Activated naive CD8-positive, alpha-beta T cell treated with anti-CD3 and anti-CD28 coated beads, Interleukin-2, amount 50 U/mL, for 16 hours (primary cell): ENCODE results near the gene GPS2.

Source experiments
- DNase-seq: peaks from one replicate; pipeline ENCODE4 v3.0.0-alpha.2; 2020; ENCODE audit warnings: low read depth, low spot score

GPS2 gene

DNA sequence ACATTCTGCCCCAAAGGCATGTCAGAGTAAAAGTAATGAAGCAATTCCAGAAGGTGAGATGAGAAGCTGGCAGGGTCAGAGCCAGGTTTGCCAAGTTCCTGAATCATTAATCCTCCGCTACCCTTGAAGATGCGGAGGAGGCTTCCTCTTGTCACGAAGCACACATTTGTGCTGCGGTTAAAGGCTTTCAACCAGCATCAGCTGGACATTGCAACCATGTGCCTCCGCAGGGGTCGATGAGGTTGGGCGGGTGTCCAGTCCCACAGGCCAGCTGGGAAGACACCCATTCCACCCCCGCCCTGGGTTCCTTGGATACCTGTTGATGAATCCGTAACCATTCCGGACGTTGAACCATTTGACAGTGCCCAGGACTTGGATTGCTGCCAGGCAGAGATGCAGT, 22.0 kb downstream of the GPS2 start:
- no peak for DNase-seq

DNA sequence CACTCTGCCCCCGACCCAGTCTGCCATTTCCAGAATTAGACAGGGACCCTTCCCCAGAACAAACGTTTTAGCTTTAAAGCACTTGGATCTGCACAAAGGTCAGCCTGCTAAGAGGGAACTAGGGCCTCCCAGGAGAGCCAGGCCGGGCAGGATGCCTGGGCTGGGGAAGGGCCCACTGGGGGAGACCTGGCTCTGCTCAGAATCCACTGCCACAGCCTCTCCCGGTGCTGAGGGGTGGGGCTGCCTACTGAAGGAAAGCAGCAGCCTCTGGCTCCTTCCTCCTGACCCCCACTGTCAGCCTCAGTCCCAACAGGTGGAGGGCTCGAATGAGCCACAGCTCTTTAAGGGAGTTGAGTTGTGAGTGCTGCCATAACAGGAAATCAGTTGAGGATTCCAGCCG, 22.4 kb downstream of the GPS2 start:
- DNase-seq, result no peak

DNA sequence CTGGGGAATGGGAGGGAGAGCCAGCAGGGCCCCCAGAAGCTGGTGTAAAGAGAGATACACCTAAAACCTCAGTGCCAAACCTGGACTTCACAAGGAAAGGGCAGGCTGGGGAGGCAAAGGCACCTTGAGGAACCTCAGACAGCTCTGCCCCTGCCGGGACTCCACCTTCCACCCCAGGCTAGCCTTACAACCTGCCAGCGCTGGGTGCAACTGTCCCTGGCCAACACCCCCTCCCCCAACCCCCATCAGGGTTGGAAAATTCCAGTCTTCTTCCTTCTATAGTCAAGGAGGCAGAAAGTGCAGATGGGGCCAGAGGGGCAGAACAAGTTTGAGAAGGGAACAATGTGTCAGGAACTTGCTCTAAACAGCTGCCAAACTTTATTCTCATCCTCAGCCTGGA, 23.0 kb downstream of the GPS2 start:
- no peak for DNase-seq

DNA sequence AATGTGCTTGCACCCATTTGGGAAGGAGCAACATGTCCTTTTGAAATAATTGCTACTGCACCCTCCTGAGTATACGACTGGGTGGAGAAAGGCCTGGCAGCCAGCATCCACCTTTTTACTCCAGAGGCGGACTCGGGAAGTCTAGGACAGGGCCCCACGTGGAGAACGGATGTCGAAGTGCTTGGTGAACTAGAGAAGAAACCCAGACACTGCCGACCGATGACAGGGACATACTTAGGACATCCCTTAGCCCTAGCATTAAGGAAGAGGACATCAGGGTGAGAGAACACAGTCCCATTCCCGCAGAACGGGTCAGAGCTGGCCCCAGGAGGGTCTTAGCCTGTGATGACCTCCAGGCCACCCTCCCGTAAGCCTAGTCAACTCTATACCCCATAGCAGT, 24.5 kb downstream of the GPS2 start:
- no peak for DNase-seq

DNA sequence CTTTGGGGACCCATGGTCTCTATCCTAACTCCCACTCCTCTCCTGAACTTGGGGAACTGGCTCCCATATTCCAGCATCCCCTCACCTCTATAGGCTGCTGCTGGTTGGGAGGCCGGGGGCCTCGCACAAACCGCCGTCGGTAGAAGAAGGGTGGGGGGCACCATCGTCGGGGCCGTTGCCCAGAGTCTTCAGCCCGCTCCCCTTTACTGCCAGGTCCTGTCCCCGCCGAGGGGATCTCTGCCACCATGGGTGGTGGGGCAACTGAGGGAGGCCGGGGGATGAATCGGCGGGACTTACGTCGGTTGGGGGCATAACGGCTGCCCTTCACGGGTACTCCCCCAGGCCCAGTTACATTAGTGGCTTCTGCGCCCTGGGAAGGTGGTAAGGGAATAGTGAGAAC, 25.0 kb downstream of the GPS2 start:
- DNase-seq, result no peak

DNA sequence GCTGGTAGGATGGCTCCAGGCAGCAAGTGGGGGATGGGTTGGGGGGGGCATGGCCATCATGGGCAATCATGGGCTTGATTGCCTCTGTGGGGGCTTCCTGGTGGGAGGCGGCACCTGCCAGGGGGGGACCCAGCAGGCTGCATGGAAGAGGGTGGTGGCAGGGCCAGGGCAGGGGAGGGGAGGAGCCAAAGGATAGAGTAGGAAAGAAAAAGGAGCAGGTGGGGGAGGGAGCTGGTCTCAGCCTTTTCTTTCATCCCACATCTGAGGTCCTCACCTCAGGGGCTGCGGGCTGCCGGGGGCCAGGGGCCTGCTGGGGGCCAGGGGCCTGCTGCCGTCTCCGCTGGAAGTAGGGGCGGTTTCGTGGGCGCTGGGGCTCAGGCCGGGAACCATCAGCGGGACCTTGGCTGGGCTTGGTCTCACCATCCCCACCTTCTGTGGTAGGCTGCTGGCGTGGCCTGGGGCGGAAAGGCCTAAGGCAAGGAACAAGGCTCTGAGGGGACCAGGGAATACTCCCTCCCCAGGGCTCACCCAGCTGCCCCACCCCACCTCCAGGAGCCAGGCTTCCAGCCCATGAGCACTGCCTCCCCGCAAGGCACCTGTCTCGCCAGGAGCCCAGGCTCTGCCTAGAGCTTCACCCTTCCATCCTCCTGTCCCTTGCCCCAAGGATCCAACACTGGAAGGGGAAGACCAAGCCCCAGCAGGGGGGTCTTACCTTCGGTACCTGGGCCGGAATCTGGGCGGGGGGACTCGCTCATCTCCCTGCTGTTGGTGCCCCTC, 25.7 kb downstream of the GPS2 start:
- DNase-seq, result no peak

DNA sequence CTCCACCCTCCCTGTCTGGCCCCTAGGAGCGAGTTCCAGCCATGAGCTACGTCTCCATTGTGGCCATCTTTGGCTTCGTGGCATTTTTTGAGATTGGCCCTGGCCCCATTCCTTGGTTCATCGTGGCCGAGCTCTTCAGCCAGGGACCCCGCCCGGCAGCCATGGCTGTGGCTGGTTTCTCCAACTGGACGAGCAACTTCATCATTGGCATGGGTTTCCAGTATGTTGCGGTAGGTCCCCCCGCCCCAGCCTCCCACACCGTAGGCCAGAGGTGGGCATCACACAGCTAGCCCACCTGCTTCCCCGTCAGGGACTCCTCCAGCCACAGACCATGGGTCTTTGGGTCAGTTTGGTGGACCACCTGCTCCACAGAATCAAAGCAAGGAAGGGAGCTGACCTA, 29.5 kb downstream of the GPS2 start:
- no peak for DNase-seq

DNA sequence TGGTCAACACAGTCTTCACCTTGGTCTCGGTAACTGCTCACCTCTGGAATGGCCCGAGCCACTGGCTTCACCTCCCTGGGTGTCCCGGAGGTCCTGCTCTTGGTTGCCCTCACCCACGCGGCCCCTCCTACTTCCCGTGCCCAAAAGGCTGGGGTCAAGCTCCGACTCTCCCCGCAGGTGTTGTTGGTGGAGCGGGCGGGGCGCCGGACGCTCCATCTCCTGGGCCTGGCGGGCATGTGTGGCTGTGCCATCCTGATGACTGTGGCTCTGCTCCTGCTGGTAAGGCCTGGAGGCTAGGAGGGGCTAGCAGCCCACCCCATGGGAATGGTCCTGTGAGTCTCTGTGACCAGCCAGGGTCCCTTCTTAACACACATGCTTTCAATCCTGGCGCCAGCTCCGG, 30.2 kb downstream of the GPS2 start:
- DNase-seq, result no peak

DNA sequence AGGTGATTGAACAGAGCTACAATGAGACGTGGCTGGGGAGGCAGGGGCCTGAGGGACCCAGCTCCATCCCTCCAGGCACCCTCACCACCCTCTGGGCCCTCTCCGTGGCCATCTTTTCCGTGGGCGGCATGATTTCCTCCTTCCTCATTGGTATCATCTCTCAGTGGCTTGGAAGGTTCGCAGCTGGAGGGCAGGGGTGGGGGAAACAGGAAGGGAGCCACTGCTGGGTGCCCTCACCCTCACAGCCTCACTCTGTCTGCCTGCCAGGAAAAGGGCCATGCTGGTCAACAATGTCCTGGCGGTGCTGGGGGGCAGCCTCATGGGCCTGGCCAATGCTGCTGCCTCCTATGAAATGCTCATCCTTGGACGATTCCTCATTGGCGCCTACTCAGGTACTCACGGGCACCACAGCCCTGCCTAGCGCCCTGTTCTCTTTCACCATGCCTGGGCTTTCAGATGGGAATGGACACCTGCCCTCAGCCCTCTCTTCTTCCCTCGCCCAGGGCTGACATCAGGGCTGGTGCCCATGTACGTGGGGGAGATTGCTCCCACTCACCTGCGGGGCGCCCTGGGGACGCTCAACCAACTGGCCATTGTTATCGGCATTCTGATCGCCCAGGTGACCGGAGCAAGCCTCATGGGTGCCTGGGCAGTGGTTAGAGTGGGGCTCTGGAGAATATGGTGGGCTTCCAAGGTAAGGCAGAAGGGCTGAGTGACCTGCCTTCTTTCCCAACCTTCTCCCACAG, 31.5 kb downstream of the GPS2 start:
- DNase-seq, result no peak

DNA sequence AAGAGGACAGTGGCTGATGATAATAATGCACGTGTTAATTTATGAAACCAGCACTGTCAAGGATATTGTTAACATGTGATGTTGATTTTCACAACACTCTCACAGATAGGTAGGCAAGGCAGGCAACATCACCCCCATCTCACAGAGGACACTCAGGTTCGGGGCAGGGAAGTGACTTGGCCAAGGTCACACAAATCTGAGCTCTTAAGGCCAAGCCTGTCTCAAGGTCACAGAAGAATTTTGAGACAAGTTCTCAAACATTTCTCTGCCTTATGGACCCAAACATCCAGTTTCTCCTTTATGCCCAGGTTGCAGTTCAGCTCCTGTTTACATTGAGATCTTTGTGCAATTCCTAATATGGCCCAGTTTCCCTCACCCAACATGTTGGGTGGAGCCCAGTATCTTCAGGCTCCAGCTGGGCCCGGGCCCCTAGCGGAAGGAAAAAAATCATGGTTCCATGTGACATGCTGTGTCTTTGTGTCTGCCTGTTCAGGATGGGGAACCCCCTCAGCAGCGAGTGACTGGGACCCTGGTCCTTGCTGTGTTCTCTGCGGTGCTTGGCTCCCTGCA, 32.3 kb downstream of the GPS2 start:
- no peak for DNase-seq

DNA sequence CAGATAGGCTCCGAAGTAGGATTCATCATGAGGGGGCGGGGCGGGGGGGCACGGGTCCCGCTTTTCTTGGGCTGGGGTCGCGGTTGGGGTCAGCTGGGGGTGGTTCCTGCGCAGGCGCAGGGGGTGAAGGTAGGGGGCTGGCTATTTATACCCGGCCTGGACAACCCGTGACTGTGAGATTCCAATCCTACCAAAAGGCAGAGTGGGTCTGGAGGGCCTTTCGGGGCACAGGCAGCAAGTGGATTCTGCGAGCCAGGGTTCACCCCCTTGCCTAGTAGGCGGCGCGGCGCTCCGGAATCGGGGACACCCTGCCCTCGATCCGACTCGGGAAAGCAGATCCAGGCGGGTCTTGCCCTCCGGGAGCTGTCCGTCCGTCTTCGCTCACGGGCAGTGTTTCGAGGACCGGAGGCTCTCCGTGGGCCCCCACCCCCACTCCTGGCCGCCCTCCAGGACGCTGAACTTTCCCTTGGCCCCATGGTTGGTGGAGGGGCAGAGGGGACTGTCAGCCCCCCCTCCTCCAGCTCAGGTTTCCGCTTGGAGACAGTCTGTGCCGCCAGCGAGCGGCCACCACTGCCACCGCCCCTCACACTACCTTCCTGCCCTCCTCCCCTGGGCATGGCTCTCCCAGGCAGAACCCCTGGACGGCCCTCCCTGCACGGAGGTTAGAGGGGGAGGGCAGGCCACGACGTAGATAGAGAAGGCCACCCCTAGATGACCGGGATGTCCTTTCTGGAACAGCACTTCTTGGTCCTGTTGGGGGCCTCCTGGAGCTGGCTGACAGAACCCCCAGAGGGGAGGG, 33.0 kb downstream of the GPS2 start:
- no peak for DNase-seq

DNA sequence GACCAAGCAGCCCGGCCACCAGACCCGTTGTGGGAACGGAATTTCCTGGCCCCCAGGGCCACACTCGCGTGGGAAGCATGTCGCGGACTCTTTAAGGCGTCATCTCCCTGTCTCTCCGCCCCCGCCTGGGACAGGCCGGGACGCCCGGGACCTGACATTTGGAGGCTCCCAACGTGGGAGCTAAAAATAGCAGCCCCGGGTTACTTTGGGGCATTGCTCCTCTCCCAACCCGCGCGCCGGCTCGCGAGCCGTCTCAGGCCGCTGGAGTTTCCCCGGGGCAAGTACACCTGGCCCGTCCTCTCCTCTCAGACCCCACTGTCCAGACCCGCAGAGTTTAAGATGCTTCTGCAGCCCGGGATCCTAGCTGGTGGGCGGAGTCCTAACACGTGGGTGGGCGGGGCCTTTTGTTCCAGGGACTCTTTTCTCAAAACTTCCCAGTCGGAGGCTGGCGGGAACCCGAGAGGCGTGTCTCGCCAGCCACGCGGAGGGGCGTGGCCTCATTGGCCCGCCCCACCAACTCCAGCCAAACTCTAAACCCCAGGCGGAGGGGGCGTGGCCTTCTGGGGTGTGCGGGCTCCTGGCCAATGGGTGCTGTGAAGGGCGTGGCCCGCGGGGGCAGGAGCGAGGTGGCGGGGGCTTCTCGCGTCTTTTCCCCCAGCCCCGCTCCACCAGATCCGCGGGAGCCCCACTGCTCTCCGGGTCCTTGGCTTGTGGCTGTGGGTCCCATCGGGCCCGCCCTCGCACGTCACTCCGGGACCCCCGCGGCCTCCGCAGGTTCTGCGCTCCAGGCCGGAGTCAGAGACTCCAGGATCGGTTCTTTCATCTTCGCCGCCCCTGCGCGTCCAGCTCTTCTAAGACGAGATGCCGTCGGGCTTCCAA, 33.8 kb downstream of the GPS2 start, which contains the start of gene SLC2A4:
Gene SLC2A4 (plus strand): TSS at position 645 of the 879 bp plus-strand sequence. CDS start 217 bp downstream, at position 862.
- DNase-seq, result peak; percentile 80

DNA sequence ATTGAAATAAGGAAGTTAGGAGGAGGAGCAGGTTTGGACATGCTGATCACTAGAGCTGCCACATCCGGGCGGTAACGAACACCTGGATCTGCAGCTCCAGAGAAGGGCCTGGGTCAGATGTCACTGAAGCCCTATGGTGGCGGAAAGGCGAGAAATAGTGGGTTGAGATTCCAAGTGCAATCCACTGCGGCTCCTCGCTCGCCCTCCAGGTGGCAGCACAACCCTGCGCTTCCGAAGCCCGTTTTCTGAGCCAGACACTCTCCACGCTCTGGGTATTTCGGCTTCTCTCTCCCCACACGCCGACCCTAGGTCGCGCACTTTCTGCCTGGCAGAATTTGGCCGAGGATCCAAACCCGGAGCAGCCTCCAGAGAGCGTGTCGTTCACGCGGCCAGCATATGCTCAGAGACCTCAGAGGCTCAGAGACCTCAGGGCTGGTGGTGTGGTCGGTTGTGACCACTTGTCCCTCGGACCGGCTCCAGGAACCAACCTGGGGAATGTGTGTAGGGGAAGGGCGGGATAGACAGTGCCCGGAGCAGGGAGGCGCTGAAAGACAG, 34.6 kb downstream of the GPS2 start:
- peak; percentile 66 for DNase-seq

DNA sequence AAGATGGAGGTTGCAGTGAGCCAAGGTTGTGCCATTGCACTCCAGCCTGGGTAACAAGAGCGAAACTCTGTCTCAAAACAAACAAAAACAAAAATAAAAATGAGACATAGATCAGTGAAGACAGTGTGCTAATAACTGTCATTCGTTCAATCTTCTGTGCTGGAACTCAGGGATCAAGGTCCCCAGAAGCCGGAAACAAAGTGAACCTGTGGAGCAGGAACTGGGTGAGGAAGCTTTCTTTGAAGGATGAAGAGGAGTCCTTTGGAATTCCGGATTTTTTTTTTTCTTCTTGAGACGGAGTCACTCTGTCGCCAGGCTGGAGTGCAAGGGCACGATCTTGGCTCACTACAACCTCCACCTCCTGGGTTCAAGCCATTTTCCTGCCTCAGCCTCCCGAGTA, 35.7 kb downstream of the GPS2 start:
- DNase-seq, result no peak

DNA sequence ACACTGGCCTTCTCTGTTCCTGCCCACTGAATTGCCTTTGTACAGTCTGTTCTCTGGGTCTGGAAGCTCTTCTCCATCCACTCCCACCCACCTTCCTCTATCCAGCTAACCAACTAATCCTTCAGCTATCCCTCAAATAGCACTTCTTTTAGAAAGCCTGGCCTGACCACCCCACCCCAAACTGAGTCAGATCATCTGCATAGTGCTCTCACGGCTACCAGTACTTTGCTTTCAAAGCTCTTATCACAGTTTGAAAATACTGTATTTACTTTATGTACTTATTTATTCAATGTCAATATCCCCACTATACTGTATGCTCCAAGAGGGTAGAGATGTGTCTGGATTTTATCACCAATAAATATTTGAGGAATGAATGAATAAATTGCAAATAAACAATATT, 48.4 kb downstream of the GPS2 start:
- DNase-seq, result no peak

DNA sequence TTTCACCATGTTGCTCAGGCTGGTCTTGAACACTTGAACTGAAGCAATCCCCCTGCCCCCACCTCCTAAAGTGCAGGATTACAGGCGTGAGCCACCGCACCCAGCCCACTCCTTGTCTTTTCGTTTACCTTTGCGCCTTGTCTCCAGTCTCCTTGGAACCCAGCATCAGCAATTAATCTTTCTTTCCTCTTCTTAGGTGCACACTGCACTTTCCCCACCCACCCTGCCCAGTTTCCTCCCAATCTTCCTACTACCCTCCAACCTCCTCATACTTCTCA, 51.4 kb downstream of the GPS2 start:
- no peak for DNase-seq

DNA sequence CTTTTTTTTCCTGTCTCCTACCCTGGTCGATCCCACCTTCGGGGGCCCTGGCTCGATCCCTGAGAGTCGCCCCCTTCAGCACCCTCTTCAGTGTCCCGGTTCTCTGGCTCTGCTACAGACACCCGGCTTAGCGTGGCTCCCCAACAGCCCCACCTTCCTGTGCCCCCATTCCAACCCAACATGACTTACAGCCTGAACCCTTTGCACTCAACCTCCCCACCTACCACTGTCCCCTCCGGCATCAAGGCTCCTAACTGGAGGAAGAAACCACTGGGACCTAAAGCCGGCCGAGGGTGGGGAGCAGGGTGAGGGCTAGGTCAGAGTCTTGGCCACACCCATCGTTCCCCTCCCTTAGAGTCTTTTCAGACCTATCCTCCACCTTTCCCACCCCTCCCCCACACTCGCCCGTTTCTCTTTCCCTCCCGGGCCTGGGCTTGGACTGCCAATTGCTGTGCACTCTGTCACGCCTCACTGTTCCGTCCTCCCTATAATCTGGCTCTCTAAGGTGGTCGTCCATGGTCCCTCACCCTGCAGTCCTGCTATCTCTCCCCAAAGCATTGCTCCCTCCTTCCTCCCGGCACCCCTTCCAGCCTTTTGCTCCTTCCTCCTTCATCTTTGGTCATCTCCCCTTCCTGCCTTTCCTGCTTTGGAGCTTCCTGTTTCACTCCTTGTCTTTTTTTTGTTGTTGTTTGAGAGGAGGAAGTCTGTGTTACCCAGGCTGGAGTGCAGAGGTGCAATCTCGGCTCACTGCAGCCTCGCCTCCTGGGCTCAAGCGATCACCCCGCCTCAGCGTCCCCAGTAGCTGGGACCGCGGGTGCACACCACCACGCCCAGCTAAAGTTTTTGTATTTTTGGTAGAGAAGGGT, 52.0 kb downstream of the GPS2 start:
- DNase-seq, result no peak
